Colonic mucosa (tissue), 4 donors: ENCODE data around the gene PLA2G5. TPM values are rescaled to one million over a fixed set of nuclear protein-coding genes. Genes with fewer than 3 reads are reported as not detected.

Experiments used
- DNase-seq: peaks from one replicate; pipeline ENCODE4 v3.0.0-alpha.2; 2020
- H3K27ac ChIP-seq: fragments of 200-600 bp; one replicate; pipeline ENCODE4 v1.8.0; 2021
- H3K27me3 ChIP-seq: fragments of 200-600 bp; one replicate; pipeline ENCODE4 v1.8.0; 2021
- H3K36me3 ChIP-seq: fragments of 200-600 bp; one replicate; pipeline ENCODE4 v1.8.0; 2021
- H3K4me1 ChIP-seq: fragments of 200-600 bp; one replicate; pipeline ENCODE4 v1.8.0; 2021; ENCODE audit warnings: mild to moderate bottlenecking
- H3K4me3 ChIP-seq: fragments of 200-600 bp; one replicate; pipeline ENCODE4 v1.8.0; 2021
- H3K9ac ChIP-seq, 2 donors: one replicate each; pipeline ENCODE4 v1.7.0; 2013; ENCODE audit warnings: control low read depth in 2 of 2, low read depth in 2 of 2, low read length in 2 of 2
- H3K9me3 ChIP-seq: fragments of 200-600 bp; one replicate; pipeline ENCODE4 v1.8.0; 2021
- CTCF ChIP-seq: fragments of 200-600 bp; IDR thresholded peaks from one replicate; pipeline ENCODE4 v1.8.0; 2022; ENCODE audit warnings: antibody characterized with exemption, mild to moderate bottlenecking
- intact Hi-C: fragments of 100-400 bp; cut with DNase I; formaldehyde crosslinking; loops from one replicate; pipeline ENCODE4 v1.14.1; 2022
- total RNA-seq, 2 donors: library from RNA; stranded (reverse); fragmentation: NEBNext Ultra II Directional in 1 of 2; extraction: Animal tissue kit (Norgen Biotek cat#: 25700) in 1 of 2; gene quantifications; one replicate each; pipeline ENCODE4 v1.2.1, GENCODE V29; 2021
- donor health status: healthy.
- donor health status: DM: no; HTN: no; CAD: no.
- donor health status: DM: no; HTN: no; CAD: no.

The PLA2G5 gene
- total RNA-seq, 2 donors from 2014 or later, result 1.8 TPM; not detected in 1

GRCh38 chr1:20031161-20031560, 38.8 kb upstream of the PLA2G5 start:
- Histone ChIP-seq H3K27ac (no peak overlapping the region), H3K27me3 (no peaks in the 10 kb centered on the region), H3K36me3 (no peaks in the 10 kb centered on the region), H3K4me1 (no peaks in the 10 kb centered on the region), H3K9me3 (no peaks in the 10 kb centered on the region), H3K4me3 (no peak overlapping the region), H3K9ac (no peak overlapping the region)
- no peak for TF ChIP-seq CTCF
- no peak for DNase-seq
- intact Hi-C loops, result no loop called here

- H3K9ac ChIP-seq, result no peak overlapping the region
- no peaks in the 10 kb centered on the region for H3K4me1 ChIP-seq
- no peak for DNase-seq
- H3K4me3 ChIP-seq, result no peak overlapping the region
- no peak overlapping the region for H3K27ac ChIP-seq
- intact Hi-C loops, result no loop called here
- no peaks in the 10 kb centered on the region for H3K27me3 ChIP-seq
- H3K9me3 ChIP-seq, result no peaks in the 10 kb centered on the region
- TF ChIP-seq CTCF, result no peak
- H3K36me3 ChIP-seq, result no peaks in the 10 kb centered on the region
Observed at GRCh38 chr1:20031836-20032235, 38.2 kb upstream of the PLA2G5 start.

- no peaks in the 10 kb centered on the region for H3K36me3 ChIP-seq
- H3K27me3 ChIP-seq, result no peaks in the 10 kb centered on the region
- H3K4me1 ChIP-seq, result no peaks in the 10 kb centered on the region
- H3K9me3 ChIP-seq, result no peaks in the 10 kb centered on the region
- no peak for TF ChIP-seq CTCF
- no peak overlapping the region for H3K4me3 ChIP-seq
- intact Hi-C loops, result no loop called here
- H3K9ac ChIP-seq, result no peak overlapping the region
- no peak for DNase-seq
- no peak overlapping the region for H3K27ac ChIP-seq
Observed at GRCh38 chr1:20032425-20032824, 37.6 kb upstream of the PLA2G5 start.

GRCh38 chr1:20033420-20033819, 36.6 kb upstream of the PLA2G5 start:
- Histone ChIP-seq H3K36me3 (no peaks in the 10 kb centered on the region), H3K27me3 (no peaks in the 10 kb centered on the region), H3K27ac (no peak overlapping the region), H3K9me3 (no peaks in the 10 kb centered on the region), H3K4me1 (no peaks in the 10 kb centered on the region), H3K9ac (no peak overlapping the region), H3K4me3 (no peak overlapping the region)
- intact Hi-C loops, result no loop called here
- no peak for DNase-seq
- TF ChIP-seq CTCF, result no peak

- H3K36me3 ChIP-seq, result no peaks in the 10 kb centered on the region
- no peaks in the 10 kb centered on the region for H3K27me3 ChIP-seq
- H3K9me3 ChIP-seq, result no peaks in the 10 kb centered on the region
- no peak overlapping the region for H3K9ac ChIP-seq
- TF ChIP-seq CTCF, result no peak
- no peak overlapping the region for H3K4me3 ChIP-seq
- no peaks in the 10 kb centered on the region for H3K4me1 ChIP-seq
- intact Hi-C loops, result no loop called here
- H3K27ac ChIP-seq, result no peak overlapping the region
- no peak for DNase-seq
Observed at GRCh38 chr1:20035114-20035513, 34.9 kb upstream of the PLA2G5 start.

GRCh38 chr1:20037877-20038276, 32.1 kb upstream of the PLA2G5 start:
- no peaks in the 10 kb centered on the region for H3K27me3 ChIP-seq
- H3K27ac ChIP-seq, result no peak overlapping the region
- no peak for DNase-seq
- no peaks in the 10 kb centered on the region for H3K4me1 ChIP-seq
- H3K9me3 ChIP-seq, result no peaks in the 10 kb centered on the region
- H3K9ac ChIP-seq, result no peak overlapping the region
- H3K36me3 ChIP-seq, result no peaks in the 10 kb centered on the region
- TF ChIP-seq CTCF, result no peak
- H3K4me3 ChIP-seq, result no peak overlapping the region
- intact Hi-C loops, result no loop called here
